Ascending aorta (tissue), 2 donors: ENCODE data around the gene MARK3. TPM values are rescaled to one million over a fixed set of nuclear protein-coding genes. Genes with fewer than 3 reads are reported as not detected.

Experiments used
- DNase-seq, 2 donors: peaks; one replicate each; pipeline ENCODE4 v3.0.0-alpha.2; 2019; ENCODE audit warnings: low spot score in 2 of 2
- H3K27ac ChIP-seq, 2 donors: fragments of 200-600 bp; sonication (generic); one replicate each; pipeline ENCODE4 v1.5.1; 2016 to 2017; ENCODE audit warnings: mild to moderate bottlenecking in 1 of 2
- H3K27me3 ChIP-seq: fragments of 200-600 bp; sonication (generic); one replicate; pipeline ENCODE4 v1.5.1; 2017
- H3K36me3 ChIP-seq, 2 donors: fragments of 200-600 bp; sonication (generic); one replicate each; pipeline ENCODE4 v1.5.1; 2016
- H3K4me1 ChIP-seq, 2 donors: fragments of 200-600 bp; sonication (generic); one replicate each; pipeline ENCODE4 v1.5.1; 2016 to 2017; ENCODE audit warnings: mild to moderate bottlenecking in 1 of 2
- H3K4me3 ChIP-seq, 2 donors: fragments of 200-600 bp; sonication (generic); one replicate each; pipeline ENCODE4 v1.5.1; 2016 to 2017; ENCODE audit warnings: mild to moderate bottlenecking in 1 of 2
- H3K9me3 ChIP-seq, 2 donors: fragments of 200-600 bp; sonication (generic); one replicate each; pipeline ENCODE4 v1.5.1; 2016
- CTCF ChIP-seq, 3 experiments: fragments of 200-600 bp in 2 of 3; fragments of 450-650 bp in 1 of 3; sonication (generic) in 2 of 3; IDR thresholded peaks; one replicate each; pipeline ENCODE4 v1.5.1; 2016 to 2019; ENCODE audit warnings: antibody characterized with exemption in 3 of 3, mild to moderate bottlenecking in 1 of 3, moderate library complexity in 1 of 3
- intact Hi-C: fragments of 100-400 bp; cut with DNase I; formaldehyde crosslinking; loops from one replicate; pipeline ENCODE4 v1.15.1; 2023
- total RNA-seq: library from RNA; depleted of rRNA; stranded (reverse); fragments of >200 nt; gene quantifications from one replicate; pipeline ENCODE4 v1.1.0, GENCODE V29; 2016

The MARK3 gene
- total RNA-seq, 1 donor from 2014 or later = 78.1 TPM

- DNase-seq = no peak
- intact Hi-C loops = no loop called here
Measured at GRCh38 chr14:103530390-103530789, 145.2 kb downstream of the MARK3 start.

GRCh38 chr14:103530831-103531230, 145.6 kb downstream of the MARK3 start:
- no peak for TF ChIP-seq CTCF (IDR thresholded peaks at IDR 0.05)
- Histone ChIP-seq H3K9me3 (no peaks in the 10 kb centered on the region), H3K4me3 (peak overlapping the region in 1 of 2 donors; percentile 90), H3K4me1 (peaks cover 7 to 18% of the 10 kb centered on the region in 2 donors), H3K27me3 (no peaks in the 10 kb centered on the region), H3K36me3 (peaks cover 9 to 15% of the 10 kb centered on the region in 2 donors), H3K27ac (no peak overlapping the region)
- intact Hi-C loops = no loop called here
- DNase-seq = no peak

More at GRCh38 chr14:103530390-103530789, 145.2 kb downstream of the MARK3 start:
- Histone ChIP-seq H3K9me3 (no peaks in the 10 kb centered on the region), H3K4me1 (peaks cover 7 to 18% of the 10 kb centered on the region in 2 donors), H3K36me3 (peaks cover 9 to 12% of the 10 kb centered on the region in 2 donors), H3K4me3 (peak overlapping the region in 1 of 2 donors; percentile 90), H3K27ac (no peak overlapping the region), H3K27me3 (no peaks in the 10 kb centered on the region)
- TF ChIP-seq CTCF (IDR thresholded peaks at IDR 0.05) = no peak

- intact Hi-C loops = no loop called here
- DNase-seq = no peak
- Histone ChIP-seq H3K27ac (no peak overlapping the region), H3K4me1 (peaks cover 7 to 18% of the 10 kb centered on the region in 2 donors), H3K36me3 (peaks cover 9 to 19% of the 10 kb centered on the region in 2 donors), H3K9me3 (no peaks in the 10 kb centered on the region), H3K27me3 (no peaks in the 10 kb centered on the region), H3K4me3 (no peak overlapping the region)
- no peak for TF ChIP-seq CTCF (IDR thresholded peaks at IDR 0.05)
Measured at GRCh38 chr14:103531421-103532215, 146.4 kb downstream of the MARK3 start.

- no peaks in the 10 kb centered on the region for H3K27me3 ChIP-seq
- peak overlapping the region in 1 of 2 donors; percentile 2 for H3K4me3 ChIP-seq
- H3K27ac ChIP-seq = peak overlapping the region; percentile 37 to 65
- peaks cover 7 to 18% of the 10 kb centered on the region in 2 donors for H3K4me1 ChIP-seq
- intact Hi-C loops = no loop called here
- H3K36me3 ChIP-seq = peaks cover 9 to 19% of the 10 kb centered on the region in 2 donors
- no peak for TF ChIP-seq CTCF (IDR thresholded peaks at IDR 0.05)
- no peak for DNase-seq
- no peaks in the 10 kb centered on the region for H3K9me3 ChIP-seq
Measured at GRCh38 chr14:103532216-103533136, 147.3 kb downstream of the MARK3 start.

GRCh38 chr14:103533137-103533998, 148.2 kb downstream of the MARK3 start:
- DNase-seq = no peak
- no peaks in the 10 kb centered on the region for H3K27me3 ChIP-seq
- no peak for TF ChIP-seq CTCF (IDR thresholded peaks at IDR 0.05)
- H3K4me3 ChIP-seq = peak overlapping the region in 1 of 2 donors; percentile 2
- no peaks in the 10 kb centered on the region for H3K9me3 ChIP-seq
- peak overlapping the region; percentile 37 to 65 for H3K27ac ChIP-seq
- peaks cover 9 to 19% of the 10 kb centered on the region in 2 donors for H3K36me3 ChIP-seq
- intact Hi-C loops = no loop called here
- H3K4me1 ChIP-seq = peaks cover 7 to 17% of the 10 kb centered on the region in 2 donors
